Nephron (organoid): ENCODE data around the gene TUBGCP6.

Experiments
- H3K27ac Mint-ChIP-seq, 3 experiments: 2 replicates each; pipeline ENCODE4 v1.8.0; 2020; ENCODE audit warnings: mixed read lengths in 3 of 3, mild to moderate bottlenecking in 2 of 3, moderate library complexity in 1 of 3
- H3K27me3 Mint-ChIP-seq: 2 replicates; pipeline ENCODE4 v1.8.0; 2021; ENCODE audit warnings: low read depth, mild to moderate bottlenecking, moderate library complexity, mixed read lengths
- H3K36me3 Mint-ChIP-seq: 2 replicates; pipeline ENCODE4 v1.8.0; 2020; ENCODE audit warnings: low read depth, mixed read lengths
- H3K4me1 Mint-ChIP-seq: 2 replicates; pipeline ENCODE4 v1.8.0; 2020; ENCODE audit warnings: mixed read lengths
- H3K4me3 Mint-ChIP-seq, 3 experiments: 2 replicates each; pipeline ENCODE4 v1.8.0; 2020; ENCODE audit warnings: mild to moderate bottlenecking in 3 of 3, mixed read lengths in 3 of 3, moderate library complexity in 2 of 3
- H3K9me3 Mint-ChIP-seq: 2 replicates; pipeline ENCODE4 v1.8.0; 2020; ENCODE audit warnings: mixed read lengths
- TF ChIP-seq, protein P1 (sequence below), 3 experiments: fragments of 200-600 bp; sonication (generic); IDR thresholded peaks; one replicate each; pipeline ENCODE4 v1.5.0; 2021; ENCODE audit warnings: antibody characterized with exemption in 3 of 3; ENCODE audit not compliant: unreplicated experiment in 3 of 3

The TUBGCP6 gene

DNA sequence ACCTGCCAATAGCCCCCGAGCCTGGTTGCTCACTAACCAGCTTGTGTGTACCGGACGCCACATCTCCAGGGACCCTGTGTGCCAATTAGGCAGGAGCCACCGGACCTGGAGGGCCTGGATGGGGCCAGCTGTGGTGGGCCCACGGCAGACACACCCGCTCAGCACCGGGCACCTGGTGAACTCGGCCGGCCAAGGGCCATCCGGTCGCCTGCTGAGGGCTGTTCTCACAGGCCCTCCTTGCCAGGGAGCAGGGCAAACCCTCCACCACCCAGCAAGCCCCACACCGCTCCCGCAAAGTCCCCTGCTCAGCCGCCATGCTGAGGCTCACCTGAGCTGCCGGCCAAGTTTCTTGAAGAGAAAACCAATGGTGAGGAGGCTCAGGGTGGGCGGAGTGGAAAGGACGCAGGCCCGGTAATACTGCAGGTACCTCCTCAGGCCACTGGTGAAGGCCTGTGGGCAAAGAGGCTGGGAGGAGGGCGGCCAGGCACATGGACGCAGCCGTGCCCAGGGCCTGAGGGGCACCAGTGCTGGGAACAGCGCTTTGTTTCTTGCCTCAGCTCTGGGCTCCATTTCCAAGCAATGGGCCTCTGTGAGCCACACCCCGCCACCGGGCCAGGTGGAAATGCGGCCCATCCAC is 17.1 kb downstream of the TUBGCP6 start:
- H3K4me3 Mint-ChIP-seq = no peak overlapping the region
- no peaks in the 10 kb centered on the region for H3K9me3 Mint-ChIP-seq
- TF ChIP-seq, protein P1, sequence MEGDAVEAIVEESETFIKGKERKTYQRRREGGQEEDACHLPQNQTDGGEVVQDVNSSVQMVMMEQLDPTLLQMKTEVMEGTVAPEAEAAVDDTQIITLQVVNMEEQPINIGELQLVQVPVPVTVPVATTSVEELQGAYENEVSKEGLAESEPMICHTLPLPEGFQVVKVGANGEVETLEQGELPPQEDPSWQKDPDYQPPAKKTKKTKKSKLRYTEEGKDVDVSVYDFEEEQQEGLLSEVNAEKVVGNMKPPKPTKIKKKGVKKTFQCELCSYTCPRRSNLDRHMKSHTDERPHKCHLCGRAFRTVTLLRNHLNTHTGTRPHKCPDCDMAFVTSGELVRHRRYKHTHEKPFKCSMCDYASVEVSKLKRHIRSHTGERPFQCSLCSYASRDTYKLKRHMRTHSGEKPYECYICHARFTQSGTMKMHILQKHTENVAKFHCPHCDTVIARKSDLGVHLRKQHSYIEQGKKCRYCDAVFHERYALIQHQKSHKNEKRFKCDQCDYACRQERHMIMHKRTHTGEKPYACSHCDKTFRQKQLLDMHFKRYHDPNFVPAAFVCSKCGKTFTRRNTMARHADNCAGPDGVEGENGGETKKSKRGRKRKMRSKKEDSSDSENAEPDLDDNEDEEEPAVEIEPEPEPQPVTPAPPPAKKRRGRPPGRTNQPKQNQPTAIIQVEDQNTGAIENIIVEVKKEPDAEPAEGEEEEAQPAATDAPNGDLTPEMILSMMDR (IDR thresholded peaks at IDR 0.05; ENCODE audit: unreplicated experiment in 3 of 3) = no peak
- no peak overlapping the region for H3K27ac Mint-ChIP-seq
- no peaks in the 10 kb centered on the region for H3K27me3 Mint-ChIP-seq
- H3K4me1 Mint-ChIP-seq = no peaks in the 10 kb centered on the region
- H3K36me3 Mint-ChIP-seq = peaks cover 33% of the 10 kb centered on the region

DNA sequence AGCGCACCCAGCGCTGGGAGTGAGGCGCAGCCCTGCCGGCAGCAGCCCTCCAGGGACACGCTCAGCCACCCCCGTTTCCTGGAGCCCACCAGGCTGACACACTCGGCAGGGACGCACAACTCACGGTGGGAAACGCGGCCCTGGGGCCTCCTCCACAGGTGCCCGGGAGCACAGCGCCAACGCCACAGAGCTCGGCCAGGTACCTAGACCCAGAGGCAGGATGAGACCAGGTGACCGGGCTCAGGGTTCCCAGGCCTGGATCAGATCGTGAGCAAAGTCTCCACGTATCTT is 18.0 kb downstream of the TUBGCP6 start:
- Mint-ChIP-seq H3K9me3 (no peaks in the 10 kb centered on the region), H3K4me1 (no peaks in the 10 kb centered on the region), H3K4me3 (no peak overlapping the region), H3K27me3 (no peaks in the 10 kb centered on the region), H3K36me3 (peaks cover 37% of the 10 kb centered on the region), H3K27ac (no peak overlapping the region)
- TF ChIP-seq, protein P1 (IDR thresholded peaks at IDR 0.05; ENCODE audit: unreplicated experiment in 3 of 3) = no peak

DNA sequence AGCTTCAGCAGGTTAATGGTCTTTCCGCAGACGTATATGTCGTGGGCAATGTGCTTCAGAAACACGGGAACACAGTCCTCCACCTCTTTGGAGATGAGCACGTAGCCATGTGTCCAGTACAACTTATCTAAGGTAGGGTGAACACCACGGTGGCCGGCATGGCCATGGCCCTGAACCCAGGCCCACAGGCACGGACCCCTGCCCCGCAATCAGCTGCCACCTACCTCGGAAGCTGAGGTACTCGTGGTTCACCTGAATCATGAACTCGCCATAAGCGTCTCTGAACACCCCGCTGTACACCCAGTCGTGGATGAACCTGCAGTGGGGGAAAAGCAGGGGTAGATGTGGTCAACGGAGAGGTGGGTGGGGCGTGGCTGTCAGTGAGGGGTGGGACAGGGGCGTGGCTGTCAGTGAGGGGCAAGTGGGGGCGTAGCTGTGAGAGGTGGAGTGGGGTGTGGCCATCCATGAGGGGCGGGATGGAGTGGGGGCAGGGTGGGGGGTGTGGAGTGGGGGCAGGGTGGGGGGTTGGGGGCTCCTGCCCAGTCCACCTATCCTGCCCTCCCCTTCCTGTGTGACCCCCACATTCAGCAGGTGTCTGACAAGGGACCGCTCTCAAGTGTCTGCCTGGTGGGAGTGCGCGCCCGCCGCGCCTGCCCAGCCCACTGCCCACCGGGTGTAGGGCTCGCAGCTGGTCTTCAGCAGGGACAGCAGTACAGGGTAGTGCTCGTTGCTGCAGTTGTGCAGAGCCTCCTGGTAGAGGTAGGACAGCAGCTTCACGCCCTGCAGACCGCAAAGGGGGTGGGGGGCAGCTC is 18.6 kb downstream of the TUBGCP6 start:
- H3K27ac Mint-ChIP-seq = no peak overlapping the region
- no peak overlapping the region for H3K4me3 Mint-ChIP-seq
- H3K9me3 Mint-ChIP-seq = no peaks in the 10 kb centered on the region
- TF ChIP-seq, protein P1 (IDR thresholded peaks at IDR 0.05; ENCODE audit: unreplicated experiment in 3 of 3) = no peak
- H3K4me1 Mint-ChIP-seq = no peaks in the 10 kb centered on the region
- peaks cover 37% of the 10 kb centered on the region for H3K36me3 Mint-ChIP-seq
- H3K27me3 Mint-ChIP-seq = no peaks in the 10 kb centered on the region

DNA sequence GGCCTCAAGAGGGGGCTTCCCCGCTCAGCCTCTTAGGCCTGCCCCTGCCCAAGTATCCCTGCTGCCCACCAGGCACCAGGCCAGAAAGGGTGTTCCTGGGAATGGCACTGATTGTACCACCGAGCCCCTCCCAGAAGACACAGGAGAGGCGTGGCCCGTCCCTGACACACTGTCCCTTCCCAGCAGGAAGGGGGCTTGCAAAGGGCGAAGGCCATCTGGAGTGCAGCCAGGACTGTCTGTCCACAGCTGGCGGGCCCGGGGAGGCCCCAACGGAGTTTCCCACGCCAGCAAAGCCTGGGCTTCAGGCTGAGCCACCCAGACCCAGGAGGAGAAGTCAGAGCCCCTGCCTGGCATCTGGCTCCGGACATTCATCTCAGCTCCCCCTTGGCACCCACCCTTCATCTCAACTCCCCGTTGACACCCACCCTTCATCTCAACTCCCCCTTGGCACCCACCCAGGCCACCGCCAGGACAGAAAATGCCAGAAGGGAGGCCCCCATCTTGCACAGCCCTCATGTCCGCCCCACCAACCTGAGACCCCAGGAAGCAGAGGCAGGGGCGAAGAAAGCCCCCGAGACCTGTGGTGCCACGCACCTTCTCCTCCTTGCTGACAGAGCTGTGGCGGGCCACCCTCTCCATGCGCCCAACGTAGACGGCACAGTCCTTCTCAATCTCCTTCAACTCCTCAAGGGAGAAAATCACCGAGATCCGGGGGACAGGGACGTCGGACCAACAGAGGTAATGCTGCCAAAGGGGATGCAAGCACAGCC is 19.4 kb downstream of the TUBGCP6 start:
- Mint-ChIP-seq H3K27ac (no peak overlapping the region), H3K9me3 (no peaks in the 10 kb centered on the region), H3K4me3 (no peak overlapping the region), H3K27me3 (no peaks in the 10 kb centered on the region), H3K4me1 (no peaks in the 10 kb centered on the region), H3K36me3 (peaks cover 37% of the 10 kb centered on the region)
- TF ChIP-seq, protein P1 (IDR thresholded peaks at IDR 0.05; ENCODE audit: unreplicated experiment in 3 of 3) = no peak

DNA sequence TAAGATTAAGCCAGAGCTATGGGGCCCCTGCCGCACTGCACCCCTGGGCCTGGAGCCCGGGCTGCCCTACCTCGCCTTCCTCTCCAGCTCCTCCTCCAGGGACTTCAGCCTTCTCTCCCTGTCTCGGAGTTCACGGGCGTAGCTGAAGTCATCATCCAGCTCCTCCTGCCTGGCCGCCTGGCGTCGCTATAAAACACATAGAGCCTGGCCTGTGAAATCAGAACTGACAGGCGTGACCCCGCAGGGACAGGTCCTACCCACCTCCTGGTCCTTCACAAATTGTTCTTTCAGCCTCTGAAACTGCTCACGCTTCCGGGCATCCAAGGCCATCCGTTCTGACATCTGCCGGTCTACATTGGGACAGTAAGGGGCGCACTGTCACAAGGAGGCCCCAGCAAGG is 20.8 kb downstream of the TUBGCP6 start:
- Mint-ChIP-seq H3K36me3 (peaks cover 29% of the 10 kb centered on the region), H3K9me3 (no peaks in the 10 kb centered on the region), H3K4me1 (no peaks in the 10 kb centered on the region), H3K27ac (no peak overlapping the region), H3K4me3 (no peak overlapping the region), H3K27me3 (no peaks in the 10 kb centered on the region)
- TF ChIP-seq, protein P1 (IDR thresholded peaks at IDR 0.05; ENCODE audit: unreplicated experiment in 3 of 3) = no peak
